ENCODE measurements around the gene PLA2G4E.

PLA2G4E gene

GRCh38 chr15:41974041-41974440, 46.8 kb downstream of the PLA2G4E start:
- DNase-seq: no peak

- DNase-seq: peak; percentile 99
Measured at GRCh38 chr15:41972253-41973242, 48.3 kb downstream of the PLA2G4E start, which contains the start of gene EHD4. Gene EHD4, minus strand, starts transcription at chr15:41972557. Its CDS starts 63 bp downstream, at chr15:41972494.

GRCh38 chr15:41971895-41972252, 49.0 kb downstream of the PLA2G4E start:
- peak; percentile 64 for DNase-seq

GRCh38 chr15:41971089-41971894, 49.5 kb downstream of the PLA2G4E start:
- peak; percentile 77 for DNase-seq

GRCh38 chr15:41970456-41970855, 50.4 kb downstream of the PLA2G4E start:
- DNase-seq: no peak

- no peak for DNase-seq
Measured at GRCh38 chr15:41969851-41970431, 50.9 kb downstream of the PLA2G4E start.

GRCh38 chr15:41968701-41969100, 52.1 kb downstream of the PLA2G4E start:
- no peak for DNase-seq

GRCh38 chr15:41967506-41968206, 53.2 kb downstream of the PLA2G4E start:
- no peak for DNase-seq

GRCh38 chr15:41966920-41967465, 53.8 kb downstream of the PLA2G4E start:
- no peak for DNase-seq

- DNase-seq: no peak
Measured at GRCh38 chr15:41966414-41966812, 54.4 kb downstream of the PLA2G4E start.

GRCh38 chr15:41965441-41966413, 55.1 kb downstream of the PLA2G4E start:
- no peak for DNase-seq

- DNase-seq: no peak
Measured at GRCh38 chr15:41961595-41962202, 59.1 kb downstream of the PLA2G4E start.

GRCh38 chr15:41961001-41961518, 59.8 kb downstream of the PLA2G4E start:
- no peak for DNase-seq

- DNase-seq: no peak
Measured at GRCh38 chr15:41958002-41958420, 62.8 kb downstream of the PLA2G4E start.

GRCh38 chr15:41957021-41957897, 63.6 kb downstream of the PLA2G4E start:
- DNase-seq: peak; percentile 74

- DNase-seq: peak; percentile 81
Measured at GRCh38 chr15:41955807-41956525, 64.9 kb downstream of the PLA2G4E start.

- DNase-seq: no peak
Measured at GRCh38 chr15:41955100-41955499, 65.7 kb downstream of the PLA2G4E start.

GRCh38 chr15:41954036-41954435, 66.8 kb downstream of the PLA2G4E start:
- DNase-seq: no peak

Measured in islet precursor cell (in vitro differentiated cells).